HG03558 (cell line): ENCODE data around the gene KIAA0586.
"Not testable (repeated sequence)": the region's sequence is repeated elsewhere in the genome, so short reads cannot be mapped to it uniquely, and the experiment has no call there.

ENCODE experiments used
- ATAC-seq: cut with Tn5 transposase; IDR thresholded peaks from one replicate; pipeline ENCODE4 v1.9.1; 2021; ENCODE audit warnings: moderate number of reproducible peaks; ENCODE audit not compliant: unreplicated experiment; ENCODE audit errors: extremely low read depth

KIAA0586 gene

DNA sequence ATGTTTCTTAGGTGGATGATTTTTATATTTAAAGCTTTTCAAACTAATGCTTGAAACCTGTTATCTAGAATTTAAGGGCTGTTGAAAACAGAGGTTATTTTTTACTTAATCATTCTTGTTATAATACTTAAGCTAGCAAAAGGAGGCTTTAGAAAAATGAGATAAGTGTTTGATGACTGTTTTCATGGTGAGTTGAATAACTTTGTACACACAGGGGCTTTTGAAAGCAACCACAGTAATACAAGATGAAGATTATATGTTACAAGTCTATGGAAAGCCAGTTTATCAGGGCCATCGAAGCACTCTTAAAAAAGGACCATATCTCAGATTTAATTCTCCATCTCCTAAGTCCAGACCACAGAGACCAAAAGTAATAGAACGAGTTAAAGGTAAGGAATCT, 33.3 kb downstream of the KIAA0586 start:
- ATAC-seq: no peak

DNA sequence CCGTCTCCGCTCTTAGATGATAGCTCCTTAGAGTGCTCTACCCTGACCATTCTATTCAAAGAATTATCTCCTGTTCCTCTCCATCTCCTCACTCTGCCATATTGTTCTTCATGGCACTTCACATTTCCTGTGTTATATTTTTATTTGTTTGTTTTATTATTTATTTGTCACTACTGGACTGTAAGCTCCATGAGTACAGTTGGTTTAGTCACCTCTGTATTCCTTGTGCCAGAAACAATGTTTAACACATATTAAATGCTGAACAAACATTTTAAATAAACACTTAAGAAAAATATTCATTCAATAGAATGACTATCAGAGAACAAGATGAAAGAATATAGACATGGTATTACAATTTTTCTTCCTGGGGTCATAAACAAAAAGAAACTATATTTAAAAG, 35.6 kb downstream of the KIAA0586 start:
- no peak for ATAC-seq

DNA sequence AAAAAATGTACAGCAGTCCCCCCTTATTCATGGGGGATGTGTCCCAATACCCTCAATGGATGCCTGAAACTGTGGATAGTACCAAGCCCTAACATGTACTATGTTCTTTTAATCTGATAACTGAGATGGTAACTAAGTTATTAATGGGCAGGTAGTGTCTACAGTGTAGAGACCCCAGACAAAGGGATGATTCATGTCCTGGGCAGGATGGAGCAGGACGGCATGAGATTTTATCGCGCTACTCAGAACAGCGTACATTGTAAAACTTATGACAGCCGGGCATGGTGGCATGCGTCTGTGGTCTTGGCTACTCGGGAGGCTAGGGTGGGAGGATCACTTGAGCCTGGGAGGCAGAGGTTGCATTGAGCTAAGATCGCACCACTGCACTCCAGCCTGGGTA, 37.1 kb downstream of the KIAA0586 start:
- no peak for ATAC-seq

DNA sequence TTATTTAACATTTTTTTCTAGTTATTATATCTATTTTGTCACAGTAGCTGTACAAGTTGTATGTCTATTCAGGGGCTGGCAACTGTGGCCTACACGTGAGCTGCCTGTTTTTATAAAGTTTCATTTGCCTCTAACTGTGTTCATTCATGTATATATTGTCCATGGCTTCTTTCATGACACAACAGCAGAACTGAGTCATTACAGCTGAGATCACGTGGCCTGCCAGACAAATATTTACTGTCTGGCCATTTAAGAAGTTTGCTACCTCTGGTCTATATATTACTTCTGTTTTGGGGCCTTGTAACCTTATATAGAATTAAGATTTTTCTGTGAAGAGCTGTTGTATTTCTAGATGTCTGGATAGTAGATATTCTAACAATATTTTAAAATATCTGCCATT, 37.9 kb downstream of the KIAA0586 start:
- no peak for ATAC-seq

DNA sequence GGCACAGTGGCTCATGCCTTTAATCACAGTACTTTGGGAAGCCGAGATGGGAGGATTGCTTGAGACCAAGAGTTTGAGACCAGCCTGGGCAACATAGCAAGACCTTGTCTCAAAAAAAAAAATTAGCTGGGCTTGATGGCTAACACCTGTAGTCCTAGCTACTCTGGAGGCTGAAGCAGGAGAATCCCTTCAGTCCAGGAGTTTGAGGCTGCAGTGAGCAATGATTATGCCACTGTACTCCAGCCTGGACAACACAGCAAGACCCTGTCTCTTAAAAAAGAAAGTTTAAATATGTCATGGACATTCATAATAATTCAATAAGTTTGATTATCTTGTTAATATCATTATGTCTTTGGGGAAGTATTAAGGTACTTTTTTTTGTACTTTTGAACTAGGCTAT, 38.9 kb downstream of the KIAA0586 start:
- ATAC-seq: no peak

DNA sequence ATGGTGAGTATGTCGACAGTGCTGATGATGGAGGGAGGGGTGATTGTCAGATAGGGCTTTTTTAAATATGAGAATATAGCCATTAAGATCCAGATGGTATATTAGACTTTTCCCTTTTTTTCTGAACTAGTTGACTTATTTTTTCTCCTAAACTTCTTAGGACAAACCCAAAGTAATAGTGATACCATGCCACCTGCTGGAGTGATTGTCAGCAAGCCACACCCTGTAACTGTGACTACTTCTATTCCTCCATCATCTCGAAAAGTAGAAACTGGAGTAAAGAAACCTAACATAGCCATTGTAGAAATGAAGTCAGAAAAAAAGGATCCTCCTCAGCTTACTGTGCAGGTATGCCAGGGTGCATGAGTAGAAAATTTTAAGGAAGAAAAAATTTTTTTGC, 40.1 kb downstream of the KIAA0586 start:
- no peak for ATAC-seq

DNA sequence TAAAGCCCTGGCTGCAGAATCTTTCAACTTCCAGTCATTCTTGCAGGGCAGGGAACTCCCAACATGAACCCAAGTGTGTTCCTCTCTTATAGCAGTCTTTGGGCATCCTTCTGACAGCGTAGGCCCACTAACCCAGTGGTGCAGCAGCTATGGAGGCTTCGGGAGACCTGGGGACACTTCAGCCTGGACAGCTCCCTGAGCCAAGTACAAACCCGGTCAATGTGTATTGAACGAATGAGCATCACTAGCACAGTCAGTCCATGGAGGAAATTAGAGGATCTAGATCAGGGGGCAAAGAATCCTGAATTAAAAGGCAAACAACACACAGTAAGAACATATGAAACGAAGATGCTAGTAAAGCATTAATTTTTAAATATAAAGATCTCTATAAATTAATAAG, 41.8 kb downstream of the KIAA0586 start:
- ATAC-seq: no peak

DNA sequence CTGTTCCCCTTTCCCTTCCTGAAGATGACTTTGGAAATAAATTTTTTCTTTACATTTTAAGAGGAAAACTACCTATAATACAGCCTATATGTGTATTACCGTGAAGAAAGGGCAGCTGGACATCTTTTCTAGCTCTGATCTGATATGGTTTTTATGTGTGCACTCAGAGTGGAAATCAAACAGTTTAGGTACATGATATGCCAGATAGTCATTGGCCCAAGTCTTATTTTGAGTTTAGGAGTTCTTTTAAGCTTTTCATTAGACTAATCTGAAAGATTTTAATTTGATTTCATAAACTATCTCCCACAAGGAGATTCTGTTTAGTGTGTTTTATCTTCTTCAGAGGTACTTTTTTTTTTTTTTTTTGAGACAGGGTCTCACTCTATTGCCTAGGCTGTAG, 48.8 kb downstream of the KIAA0586 start:
- ATAC-seq: no peak

DNA sequence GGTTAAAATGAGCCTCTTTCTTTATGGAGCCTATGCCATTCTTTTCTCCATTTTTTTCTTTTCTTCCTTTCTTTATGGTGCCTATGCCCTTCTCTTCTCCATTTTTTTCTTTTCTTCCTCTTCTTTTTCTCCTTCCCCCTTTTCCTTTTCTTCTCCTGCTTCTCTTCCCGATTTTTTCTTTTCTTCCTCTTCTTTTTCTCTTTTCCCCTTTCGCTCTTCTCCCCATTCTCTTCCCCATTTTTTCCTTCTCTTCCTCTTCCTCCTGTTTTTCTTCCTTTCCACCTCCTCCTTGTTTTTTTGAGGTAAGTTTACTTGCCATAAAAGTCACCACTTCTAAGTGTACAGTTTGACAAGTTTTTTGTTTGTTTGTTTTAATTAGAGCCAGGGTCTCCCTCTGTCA, 50.1 kb downstream of the KIAA0586 start:
- no peak for ATAC-seq

DNA sequence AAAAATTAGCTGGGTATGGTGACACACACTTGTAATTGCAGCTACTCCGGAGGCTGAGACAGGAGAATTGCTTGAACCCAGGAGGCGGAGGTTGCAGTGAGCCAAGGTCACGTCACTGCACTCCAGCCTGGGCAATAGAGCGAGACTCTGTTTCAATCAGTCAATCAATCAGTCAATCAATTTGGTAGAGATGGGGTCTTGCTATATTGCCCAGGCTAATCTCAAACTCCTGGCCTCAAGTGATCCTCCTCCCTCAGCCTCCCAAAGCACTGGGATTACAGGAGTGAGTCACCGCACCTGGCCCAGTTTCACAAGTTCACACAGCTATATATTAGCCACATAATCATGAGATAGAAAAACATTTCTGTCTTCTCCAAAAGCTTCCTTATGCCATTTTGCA, 50.8 kb downstream of the KIAA0586 start:
- not testable (repeated sequence) for ATAC-seq

DNA sequence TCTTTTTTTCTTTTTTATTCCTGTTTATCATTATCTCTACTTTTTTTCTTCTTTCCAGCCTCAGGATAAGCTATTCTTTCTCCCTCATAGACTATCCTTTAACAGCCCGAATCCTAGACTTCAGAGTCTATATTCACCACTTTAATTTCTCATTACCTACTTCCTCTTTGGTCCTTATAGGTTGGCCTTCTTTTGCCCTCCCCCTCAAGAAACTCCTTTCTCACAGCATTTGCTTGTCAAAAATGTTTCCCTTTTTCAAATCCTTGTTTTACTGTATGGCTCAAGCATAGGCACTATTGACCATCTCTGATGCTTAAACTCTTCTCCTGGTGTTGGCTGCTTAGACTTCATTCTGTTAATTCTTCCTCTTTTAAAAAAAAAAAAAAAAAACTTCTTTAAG, 52.5 kb downstream of the KIAA0586 start:
- no peak for ATAC-seq

DNA sequence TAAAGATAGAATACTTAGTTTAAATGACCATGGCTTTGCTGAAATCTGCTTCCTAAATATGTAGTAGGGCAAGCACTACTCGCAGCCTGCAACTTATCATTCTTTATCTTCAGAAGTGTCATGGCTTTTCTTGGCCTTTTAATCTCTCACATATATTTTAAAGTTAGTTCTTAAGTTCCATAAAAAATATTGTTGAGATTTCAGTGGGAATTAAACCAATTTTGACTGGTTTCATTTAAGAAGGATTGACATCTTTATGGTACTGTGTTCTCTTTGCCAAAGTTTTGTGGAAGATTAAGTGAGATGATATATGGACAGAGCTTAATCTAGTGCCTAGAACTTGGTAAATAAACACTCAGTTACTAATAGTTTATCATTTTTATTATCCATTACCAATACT, 56.7 kb downstream of the KIAA0586 start:
- no peak for ATAC-seq

DNA sequence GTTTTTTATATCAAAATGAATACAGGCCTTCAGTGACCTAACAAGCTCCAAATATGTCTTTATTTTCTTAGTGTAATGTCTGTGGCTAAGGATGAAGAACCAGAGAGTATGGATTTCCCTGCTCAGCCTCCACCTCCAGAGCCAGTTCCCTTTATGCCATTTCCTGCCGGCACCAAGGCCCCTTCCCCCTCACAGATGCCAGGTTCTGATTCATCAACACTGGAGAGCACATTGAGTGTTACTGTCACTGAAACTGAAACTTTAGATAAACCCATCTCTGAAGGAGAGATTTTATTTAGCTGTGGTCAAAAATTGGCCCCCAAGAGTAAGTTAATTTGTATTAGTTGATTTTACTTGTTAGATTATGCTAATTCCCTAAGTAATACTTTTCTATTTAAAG, 61.0 kb downstream of the KIAA0586 start:
- ATAC-seq: no peak

DNA sequence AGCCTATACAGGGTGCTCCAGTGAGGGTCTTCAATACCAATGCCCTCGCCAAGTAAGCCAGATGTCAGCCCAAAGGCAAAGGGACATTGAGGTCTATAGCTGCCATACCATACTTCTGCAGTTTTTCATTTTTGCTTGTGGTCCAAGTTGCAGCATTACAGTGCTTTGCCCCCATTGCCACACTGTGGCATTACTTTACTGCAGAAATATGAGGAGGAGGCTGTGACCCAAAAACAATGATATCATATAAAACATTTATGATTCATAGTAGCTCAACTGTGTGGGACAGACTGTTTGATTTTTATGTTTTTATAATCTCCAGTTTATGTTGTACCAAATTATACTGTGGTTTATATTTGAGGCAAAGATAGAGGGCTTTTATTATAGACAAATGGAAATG, 64.1 kb downstream of the KIAA0586 start:
- no peak for ATAC-seq

DNA sequence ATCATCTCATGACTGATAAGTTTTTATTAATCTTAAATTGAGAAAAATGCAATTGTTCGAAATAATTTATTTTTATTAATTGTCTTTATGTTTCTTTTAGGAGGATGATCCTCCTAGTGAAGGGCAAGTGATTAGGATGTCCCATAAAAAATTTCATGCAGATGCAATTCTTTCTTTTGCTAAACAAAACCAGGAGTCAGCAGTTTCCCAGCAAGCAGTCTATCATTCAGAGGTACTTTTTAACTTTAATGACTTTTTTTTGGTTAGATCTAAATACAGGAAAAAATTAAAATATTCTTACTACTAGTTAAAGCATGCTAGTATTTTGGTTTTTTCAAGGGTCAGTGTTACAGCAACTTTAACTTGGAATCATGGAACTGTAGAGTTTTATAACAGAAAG, 64.5 kb downstream of the KIAA0586 start:
- ATAC-seq: no peak

DNA sequence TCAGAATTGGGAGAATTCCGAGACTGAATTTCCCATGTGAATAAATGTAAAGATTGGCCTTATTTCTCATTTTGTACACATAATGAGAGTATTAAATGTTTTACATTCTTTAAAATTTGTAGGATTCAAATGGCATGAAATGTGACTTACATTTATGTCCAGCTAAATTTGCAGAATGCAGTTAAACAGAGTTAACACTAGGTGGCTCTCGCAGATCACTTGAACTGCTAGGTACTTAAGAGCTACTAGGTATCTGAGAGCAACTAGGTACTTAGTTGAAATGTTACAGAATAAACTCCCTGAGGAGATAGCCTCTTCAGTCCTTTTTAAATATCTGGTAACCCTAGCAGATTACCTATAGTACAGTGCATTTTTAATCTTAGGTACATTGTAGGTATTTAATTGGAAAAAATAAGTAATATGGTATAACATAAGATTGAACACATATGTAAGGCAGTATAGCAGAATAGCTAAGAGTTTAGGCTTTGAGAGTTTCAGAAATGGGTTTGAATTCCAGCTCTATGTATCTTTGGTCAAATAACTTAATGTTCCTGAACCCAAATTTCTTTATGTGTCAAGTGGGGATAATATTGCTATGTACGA, 73.8 kb downstream of the KIAA0586 start:
- no peak for ATAC-seq

DNA sequence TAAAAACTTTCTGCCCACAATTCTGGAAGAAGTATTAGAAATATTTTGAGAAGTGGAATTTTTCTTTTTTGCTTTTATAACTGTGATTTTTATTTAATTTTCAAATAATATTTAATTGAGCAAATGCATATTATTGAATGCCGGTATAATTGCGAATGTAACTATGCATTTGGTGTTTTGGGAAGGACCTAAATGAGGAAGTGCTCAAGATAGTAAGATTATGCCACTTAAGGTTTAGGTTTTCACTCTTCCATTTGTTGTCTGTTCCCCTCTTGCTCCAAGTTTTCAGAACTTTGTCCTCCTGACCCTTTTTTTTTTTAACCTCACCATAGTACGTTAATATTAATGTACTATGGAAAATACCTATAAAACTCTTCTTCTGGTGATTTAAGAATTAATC, 85.8 kb downstream of the KIAA0586 start:
- ATAC-seq: no peak

DNA sequence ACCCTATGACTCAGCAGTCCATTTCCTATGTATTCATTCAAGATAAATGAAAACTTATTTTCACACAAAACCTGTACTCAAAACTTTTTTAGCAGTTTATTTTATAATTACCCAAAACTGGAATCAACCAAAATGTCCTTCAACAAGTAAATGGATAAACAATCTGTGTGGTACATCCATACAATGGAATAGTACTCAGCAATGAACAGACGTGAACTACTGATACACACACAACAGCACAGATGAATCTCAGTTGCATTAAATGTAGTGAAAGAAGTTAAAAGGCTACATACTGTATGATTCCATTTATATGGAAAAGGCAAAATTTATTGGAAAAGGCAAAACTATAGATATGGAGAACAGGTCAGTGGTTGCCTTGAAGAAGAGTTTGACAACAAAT, 90.1 kb downstream of the KIAA0586 start:
- ATAC-seq: no peak

DNA sequence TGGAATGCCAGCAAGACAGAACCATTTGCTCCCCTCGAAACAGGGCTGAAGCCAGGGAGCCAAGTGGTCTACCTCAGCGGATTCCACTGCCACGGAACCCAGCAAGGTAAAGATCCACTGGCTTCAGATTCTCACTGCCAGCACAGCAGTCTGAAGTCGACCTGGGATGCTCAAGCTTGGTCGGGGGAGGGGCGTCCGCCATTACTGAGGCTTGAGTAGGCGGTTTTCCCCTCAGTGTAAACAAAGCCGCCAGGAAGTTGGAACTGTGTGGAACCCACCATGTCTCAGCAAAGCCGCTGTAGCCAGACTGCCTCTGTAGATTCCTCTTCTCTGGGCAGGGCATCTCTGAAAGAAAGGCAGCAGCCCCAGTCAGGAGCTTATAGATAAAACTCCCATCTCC, 98.2 kb downstream of the KIAA0586 start:
- ATAC-seq: not testable (repeated sequence)

DNA sequence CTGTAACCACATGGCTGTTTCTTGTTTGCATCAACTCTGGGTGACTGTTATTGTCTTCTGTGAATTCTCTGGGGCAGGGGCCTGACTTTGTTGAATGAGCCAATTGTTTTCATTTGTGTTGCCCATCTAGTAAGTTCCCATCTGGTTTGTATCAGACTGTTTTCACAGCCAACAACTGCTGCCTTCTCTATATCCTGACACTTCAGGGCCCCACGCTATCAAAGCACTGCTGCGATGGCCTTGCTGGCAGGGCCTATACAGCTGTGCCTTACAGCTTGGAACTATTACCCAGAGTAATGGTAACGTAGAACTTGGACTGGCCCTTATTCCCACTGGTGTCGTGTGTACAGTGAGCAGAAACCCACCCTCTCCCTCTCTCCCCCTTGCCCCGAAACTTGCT, 105.9 kb downstream of the KIAA0586 start:
- no peak for ATAC-seq

DNA sequence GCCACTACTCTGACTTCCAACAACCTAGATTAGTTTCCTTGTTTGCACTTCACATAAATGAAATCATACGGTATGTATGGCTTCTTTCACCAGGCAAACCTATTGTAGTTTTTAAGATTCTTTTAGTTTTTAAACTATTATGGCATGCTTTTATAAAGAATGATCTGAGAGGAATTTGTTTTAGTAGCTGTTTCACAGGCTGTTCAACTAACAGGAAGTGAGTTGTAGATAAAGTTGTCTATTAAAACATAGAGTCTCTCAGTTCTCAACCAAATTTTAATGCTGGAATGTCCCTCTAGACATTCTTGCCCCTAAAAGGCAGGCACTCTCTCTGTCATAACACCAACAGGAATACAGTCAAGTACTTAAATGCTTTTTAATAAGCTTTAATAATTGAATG, 107.5 kb downstream of the KIAA0586 start:
- no peak for ATAC-seq

DNA sequence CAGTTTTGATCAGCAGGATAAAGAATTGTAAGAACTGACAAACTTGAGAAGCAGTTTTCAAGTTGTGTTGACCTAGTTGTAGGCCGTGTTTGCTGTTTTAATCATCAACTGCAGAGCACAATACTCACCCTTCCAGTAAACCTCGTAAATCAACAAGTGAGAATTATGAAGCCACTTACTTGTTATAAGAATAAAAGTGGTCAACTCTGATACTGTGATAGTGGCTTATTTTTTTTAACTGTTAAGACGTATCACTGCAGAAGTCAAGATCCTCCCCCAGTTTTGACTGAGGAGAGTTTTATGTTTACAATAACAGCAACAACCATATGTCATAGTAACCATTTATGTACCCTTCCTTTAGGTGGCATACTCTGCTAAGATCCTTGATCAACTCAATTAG, 109.5 kb downstream of the KIAA0586 start:
- ATAC-seq: no peak
